Activated effector memory CD4-positive, alpha-beta T cell treated with Interleukin-2 at 50 U/mL for 16 hours (primary cell): ENCODE data around the gene IGF1R.

Experiments used
- DNase-seq: peaks from one replicate; pipeline ENCODE4 v3.0.0-alpha.2; 2020

The IGF1R gene

DNA sequence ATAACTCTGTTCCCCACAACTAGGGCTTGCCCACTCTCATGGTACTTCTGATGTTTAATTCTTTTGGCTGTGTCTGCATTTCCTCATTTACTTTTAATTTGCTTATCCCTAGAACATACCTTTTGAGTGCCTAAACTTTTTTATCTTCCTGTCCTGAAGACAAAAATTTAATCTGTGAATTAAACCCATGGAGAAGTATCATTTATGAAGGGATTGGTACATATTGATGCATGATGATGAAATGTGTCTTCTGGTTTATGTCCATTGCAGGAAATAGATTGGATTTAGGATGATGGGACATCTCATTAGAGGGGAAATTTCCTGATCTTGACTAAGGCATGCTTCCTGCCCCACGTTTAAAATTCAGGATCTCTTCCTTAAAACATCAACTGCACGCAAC is 249.8 kb downstream of the IGF1R start:
- no peak for DNase-seq

GRCh38 chr15:98899272-98900021 is 251.1 kb downstream of the IGF1R start:
- DNase-seq = no peak

DNA sequence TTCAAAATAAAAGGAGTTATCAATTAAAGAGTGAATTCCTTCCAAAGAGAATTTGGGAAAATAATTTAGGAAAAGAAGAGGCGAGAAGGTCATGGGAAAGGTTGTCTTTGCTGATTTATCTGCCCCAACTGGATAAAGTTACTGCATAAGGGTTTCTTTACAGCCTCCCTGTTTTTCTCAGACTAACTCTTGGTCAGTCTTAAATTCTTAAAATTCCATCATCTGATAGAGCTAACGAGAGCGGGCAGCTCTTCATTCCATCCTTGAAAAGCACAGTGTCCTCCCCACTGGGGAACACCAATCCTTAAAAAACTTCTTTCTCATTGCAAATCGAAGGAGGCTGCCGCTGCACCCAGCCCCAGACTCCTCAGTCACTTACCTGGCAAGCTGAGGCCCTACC is 252.0 kb downstream of the IGF1R start:
- no peak for DNase-seq

DNA sequence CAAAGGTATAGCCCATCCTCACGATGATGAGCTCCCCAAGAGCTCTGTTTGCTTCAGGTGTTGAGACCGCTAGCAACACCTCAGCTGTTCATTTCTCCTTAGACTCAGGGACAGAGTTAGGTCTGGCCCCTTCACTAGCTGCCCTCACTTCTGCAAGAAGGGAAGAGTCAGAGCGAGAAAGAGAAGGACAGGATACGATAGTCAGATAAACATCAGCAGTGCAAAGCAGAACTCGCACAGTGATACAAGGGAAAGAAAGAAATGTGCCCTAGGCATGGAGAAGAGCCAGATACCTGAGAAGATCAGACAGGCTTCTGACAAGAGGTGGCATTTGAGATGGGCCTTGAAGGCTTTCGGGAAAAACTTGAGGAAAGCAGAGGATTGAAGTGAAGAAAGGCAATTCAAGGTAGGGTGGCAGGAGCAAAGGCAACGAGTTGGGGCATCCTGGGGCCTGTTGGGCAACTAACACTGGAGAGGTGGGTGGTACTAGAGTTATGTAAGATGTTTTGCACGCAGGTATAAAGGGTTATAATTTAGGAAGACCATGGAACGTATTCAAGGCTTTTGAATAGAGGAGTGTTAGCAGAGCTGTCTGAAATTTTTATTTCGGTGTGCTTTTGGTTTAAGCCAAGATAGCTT is 253.2 kb downstream of the IGF1R start:
- DNase-seq = no peak

DNA sequence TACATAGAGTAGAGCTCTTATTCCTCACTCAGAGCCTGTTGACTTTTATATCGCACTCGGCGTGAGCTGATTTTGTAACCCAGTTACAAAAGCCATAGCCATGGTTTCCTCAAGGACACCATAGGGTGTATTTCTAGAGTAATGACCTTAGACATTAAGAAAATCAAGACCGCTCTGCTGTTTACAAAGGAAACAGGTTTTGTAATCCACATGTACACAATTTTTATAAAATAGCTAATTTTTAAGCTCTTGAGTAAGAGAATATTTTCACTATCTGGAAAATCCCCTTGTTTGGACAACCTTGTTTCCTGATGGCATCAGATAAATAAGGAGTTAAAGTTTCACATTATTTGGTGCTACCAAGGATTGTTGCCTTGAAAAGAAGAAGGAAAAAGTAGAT is 254.6 kb downstream of the IGF1R start:
- no peak for DNase-seq

DNA sequence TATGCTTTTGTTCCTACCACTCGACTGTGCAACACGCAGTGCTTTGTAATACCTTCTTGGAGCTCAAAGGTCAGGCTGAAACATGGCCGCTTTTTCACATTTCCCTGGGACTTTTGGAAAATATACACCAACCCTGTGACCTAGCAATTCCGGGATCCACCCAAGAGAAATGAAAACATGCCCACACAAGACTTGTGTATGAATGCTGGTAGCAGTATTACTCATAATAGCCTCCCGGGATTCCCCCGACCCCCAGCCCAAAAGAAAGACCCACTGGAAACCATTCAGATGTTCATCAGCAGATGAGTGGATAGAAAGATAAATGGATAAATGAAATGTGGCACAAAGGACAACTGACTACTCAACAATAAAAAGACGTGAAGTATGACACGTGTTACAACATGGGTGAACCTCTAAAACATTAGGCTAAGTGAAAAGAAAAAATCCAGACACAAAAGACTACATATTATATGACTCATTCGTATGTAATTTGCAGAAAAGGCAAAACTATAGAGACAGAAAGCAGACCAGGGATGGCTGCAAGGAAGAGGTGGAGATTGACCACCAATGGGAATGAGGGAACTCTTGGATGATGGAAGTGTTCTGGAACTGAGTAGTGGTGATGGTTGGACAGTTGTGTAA is 255.2 kb downstream of the IGF1R start:
- DNase-seq = no peak

DNA sequence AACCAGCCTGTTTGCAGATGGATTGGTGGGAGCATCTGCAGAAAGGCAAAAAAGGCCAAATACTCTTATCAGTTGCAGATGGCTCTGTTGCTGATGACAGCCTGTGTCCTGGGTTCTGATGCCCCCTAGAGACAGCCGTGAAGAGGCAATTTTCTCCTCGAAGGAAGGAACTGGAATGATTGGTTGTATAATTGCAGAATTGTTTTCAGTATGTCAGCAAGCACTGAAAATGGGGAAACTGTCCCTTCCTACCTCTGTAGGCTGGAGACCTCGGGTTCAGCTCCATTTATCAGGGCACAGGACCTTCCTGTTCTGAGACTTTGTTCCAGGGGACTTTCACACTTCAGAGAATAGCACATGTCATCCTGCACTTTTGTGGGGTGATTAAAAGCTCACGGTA is 256.2 kb downstream of the IGF1R start:
- DNase-seq = no peak

GRCh38 chr15:98905963-98906711 is 257.8 kb downstream of the IGF1R start:
- DNase-seq = no peak

GRCh38 chr15:98906712-98907083 is 258.4 kb downstream of the IGF1R start:
- no peak for DNase-seq

GRCh38 chr15:98907927-98908471 is 259.7 kb downstream of the IGF1R start:
- DNase-seq = no peak

DNA sequence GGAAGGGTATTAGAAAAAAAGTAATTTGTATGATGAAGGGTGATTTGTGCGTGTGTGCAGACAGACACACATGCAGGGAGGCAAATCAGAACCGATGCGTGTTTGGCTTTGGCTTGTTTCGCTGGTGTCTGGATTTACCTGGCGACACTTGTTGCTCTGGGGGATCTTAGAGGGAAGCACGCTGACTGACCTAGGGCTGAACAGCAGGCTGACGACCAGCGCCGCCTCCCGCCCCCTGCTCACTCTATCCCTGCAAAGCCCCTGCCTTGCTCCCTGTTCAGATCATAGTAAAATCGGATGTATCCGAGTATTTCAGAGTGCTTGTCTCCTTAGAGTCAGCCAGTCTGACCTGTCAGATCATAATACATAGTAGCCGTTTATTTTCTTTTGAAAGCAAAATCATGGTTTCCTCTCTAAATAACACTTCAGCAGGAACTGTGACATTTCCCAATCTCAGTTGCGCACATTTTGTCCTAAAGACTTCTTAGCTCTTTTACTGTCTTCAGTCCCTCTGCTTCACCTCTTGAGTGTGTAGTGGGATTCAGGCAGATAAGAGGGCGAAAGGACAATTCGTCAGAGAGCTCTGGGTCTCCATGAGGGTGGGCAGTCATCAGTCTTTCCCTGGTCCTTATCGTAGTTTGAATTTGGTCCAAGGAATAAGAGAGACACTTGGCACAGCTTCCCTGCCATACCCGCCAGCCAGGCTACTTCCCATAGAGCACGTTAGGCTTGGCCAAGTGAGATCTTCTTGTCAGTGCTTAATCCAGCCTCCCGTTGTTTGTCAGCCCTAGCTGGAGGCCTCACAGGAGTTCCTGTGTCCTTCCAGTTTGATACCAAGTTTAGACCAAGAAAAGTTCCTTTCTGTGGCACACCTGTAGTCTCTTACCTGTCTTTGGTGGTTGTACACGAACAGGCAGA is 261.9 kb downstream of the IGF1R start:
- DNase-seq = no peak

DNA sequence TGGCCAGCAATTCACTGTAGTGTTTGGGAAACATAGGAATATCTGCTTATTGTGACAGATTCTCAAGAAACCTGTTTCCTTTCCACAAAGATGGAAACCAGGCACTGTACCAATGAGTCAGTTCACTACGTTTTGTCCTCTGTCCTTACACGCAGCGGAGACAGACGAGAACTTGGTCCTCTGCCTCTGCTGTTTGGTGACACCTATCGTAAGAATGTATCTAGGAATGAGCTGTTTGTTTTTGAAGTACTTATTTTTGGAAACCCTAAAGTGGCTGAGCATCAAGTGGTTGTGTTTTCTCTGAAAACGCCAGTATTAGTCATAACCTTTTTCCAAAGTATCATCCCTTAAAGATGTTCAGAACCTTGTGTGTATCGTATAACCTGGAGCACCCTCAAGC is 266.3 kb downstream of the IGF1R start:
- DNase-seq = no peak

- DNase-seq = no peak
Observed at GRCh38 chr15:98916826-98917225, 268.5 kb downstream of the IGF1R start.

GRCh38 chr15:98917417-98917816 is 269.1 kb downstream of the IGF1R start:
- DNase-seq = no peak

- no peak for DNase-seq
Observed at GRCh38 chr15:98920091-98920880, 271.9 kb downstream of the IGF1R start.

DNA sequence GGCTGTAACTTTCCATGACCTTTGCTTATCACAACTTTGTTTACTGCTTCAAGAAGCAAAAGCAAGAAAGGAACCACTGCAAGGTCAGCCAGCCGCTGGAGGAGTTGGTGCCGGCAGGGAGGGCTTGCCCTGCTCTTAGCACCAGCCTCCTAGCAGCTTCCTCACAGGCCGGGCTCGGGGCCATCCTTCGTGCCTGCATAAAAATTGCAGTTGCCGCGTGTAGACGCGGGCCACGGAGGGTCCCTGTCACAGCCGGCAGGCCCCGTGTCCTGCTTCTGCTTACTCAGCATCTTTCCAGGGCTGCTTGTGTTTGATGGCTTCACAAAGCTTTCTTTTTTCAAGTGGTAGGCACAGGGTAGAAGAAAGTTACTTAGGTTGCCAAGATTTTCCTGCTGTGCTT is 274.8 kb downstream of the IGF1R start:
- DNase-seq = no peak

GRCh38 chr15:98923579-98923978 is 275.2 kb downstream of the IGF1R start:
- no peak for DNase-seq

DNA sequence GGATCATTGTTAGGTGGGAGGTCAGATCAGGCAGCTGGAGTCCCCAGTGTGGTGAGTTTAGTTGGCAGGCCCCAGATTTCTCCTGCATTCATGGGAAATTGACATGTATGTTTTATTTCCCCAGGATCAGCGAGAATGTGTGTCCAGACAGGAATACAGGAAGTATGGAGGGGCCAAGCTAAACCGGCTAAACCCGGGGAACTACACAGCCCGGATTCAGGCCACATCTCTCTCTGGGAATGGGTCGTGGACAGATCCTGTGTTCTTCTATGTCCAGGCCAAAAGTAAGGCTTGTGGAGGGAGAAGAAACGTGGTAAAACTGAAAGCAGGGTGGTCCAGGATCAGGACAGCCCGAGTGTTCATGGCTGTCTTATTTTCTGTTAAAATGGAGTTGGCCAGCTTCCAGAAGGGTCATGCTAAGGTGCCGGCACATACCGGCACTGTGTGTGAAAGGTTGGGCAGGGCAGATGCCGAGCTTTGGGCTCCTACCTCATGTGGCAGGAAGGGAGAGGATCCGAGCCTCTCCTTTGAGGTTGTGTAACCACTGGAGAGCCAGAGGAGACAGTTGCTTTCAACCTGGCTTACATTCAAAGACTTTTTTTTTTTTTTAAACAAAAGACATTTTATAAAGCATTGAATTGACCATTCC is 276.2 kb downstream of the IGF1R start:
- DNase-seq = no peak

DNA sequence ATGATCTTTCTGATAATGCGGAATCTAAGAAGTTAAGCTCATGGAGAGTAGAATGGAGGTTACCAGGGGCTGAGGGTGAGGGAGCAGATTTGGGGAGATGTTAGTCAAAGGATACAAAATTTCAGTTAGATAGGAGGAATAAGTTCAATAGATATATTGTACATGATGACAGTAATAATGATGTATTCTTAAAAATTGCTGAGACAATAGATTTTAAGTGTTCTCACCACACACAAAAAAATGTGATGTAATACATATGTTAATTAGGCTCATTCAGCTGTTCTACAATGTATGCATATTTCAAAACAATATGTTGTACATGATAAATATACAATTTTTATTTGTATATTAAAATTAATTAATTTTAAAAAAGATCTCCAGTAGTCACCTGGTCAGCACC is 277.9 kb downstream of the IGF1R start:
- DNase-seq = no peak

- DNase-seq = no peak
Observed at GRCh38 chr15:98927022-98927421, 278.7 kb downstream of the IGF1R start.

- DNase-seq = no peak
Observed at GRCh38 chr15:98927996-98928395, 279.7 kb downstream of the IGF1R start.
